H1 (cell line): ENCODE measurements around the gene SSR2. TPM values are rescaled to one million over a fixed set of nuclear protein-coding genes. Genes with fewer than 3 reads are reported as not detected.

Source experiments
- CTCF ChIA-PET: fragments of 300-600 bp; sonication (Branson Sonifier 250); formaldehyde crosslinking; loops from one replicate; lab custom pipeline; 2021; ENCODE audit not compliant: partially characterized antibody; lab: Charles Lee
- POLR2A ChIA-PET: fragments of 300-600 bp; sonication (Branson Sonifier 250); formaldehyde crosslinking; loops from one replicate; lab custom pipeline; 2021; ENCODE audit warnings: inconsistent platforms; ENCODE audit not compliant: partially characterized antibody; lab: Charles Lee
- DNase-seq, 2 experiments: peaks; one replicate each; pipeline versions ENCODE4 v3.0.0 to v3.0.0-alpha.2; 2010 to 2022; ENCODE audit warnings: low spot score in 2 of 2, low read depth in 1 of 2, mixed read lengths in 1 of 2
- FAIRE-seq: peaks from 2 replicates; lab custom pipeline; 2011; peaks lifted over from hg19 to GRCh38; lab: Jason Lieb, UNC
- H2AFZ ChIP-seq: 2 replicates; pipeline ENCODE4 v1.8.1; 2012; ENCODE audit warnings: low read length, inconsistent platforms
- H2AK5ac ChIP-seq: 2 replicates; pipeline ENCODE4 v1.6.1; 2013; ENCODE audit warnings: low read depth, low read length
- H2BK120ac ChIP-seq: replicated peaks from 2 replicates; pipeline ENCODE3; 2013; ENCODE audit warnings: low read depth, low read length, inconsistent platforms
- H2BK12ac ChIP-seq: 2 replicates; pipeline ENCODE4 v1.6.1; 2013; ENCODE audit warnings: low read depth, low read length
- H2BK15ac ChIP-seq: 2 replicates; pipeline ENCODE4 v1.6.1; 2013; ENCODE audit warnings: low read length
- H2BK20ac ChIP-seq: 2 replicates; pipeline ENCODE4 v1.6.1; 2013; ENCODE audit warnings: low read length
- H2BK5ac ChIP-seq: 2 replicates; pipeline ENCODE4 v1.6.1; 2013; ENCODE audit warnings: low read depth, low read length
- H3K14ac ChIP-seq: 2 replicates; pipeline ENCODE4 v1.6.1; 2013; ENCODE audit warnings: inconsistent platforms; ENCODE audit not compliant: insufficient read length
- H3K18ac ChIP-seq: 2 replicates; pipeline ENCODE4 v1.6.1; 2013; ENCODE audit warnings: low read length; ENCODE audit errors: extremely low read depth
- H3K23ac ChIP-seq: 2 replicates; pipeline ENCODE4 v1.6.1; 2013; ENCODE audit warnings: inconsistent platforms; ENCODE audit not compliant: insufficient read length
- H3K23me2 ChIP-seq: 2 replicates; pipeline ENCODE4 v1.6.1; 2013; ENCODE audit warnings: low read depth, low read length
- H3K27ac ChIP-seq: 2 replicates; pipeline ENCODE4 v1.6.1; 2011; ENCODE audit warnings: low read depth, low read length, inconsistent platforms
- H3K27me3 ChIP-seq, 4 experiments: replicated peaks in 1 of 4; 1 replicate in 1 of 4; 2 replicates in 3 of 4; pipeline versions ENCODE4 v1.6.1 to v1.8.1; 2011 to 2013; ENCODE audit warnings: low read length in 3 of 4, mild to moderate bottlenecking in 3 of 4, inconsistent platforms in 2 of 4, mixed read lengths in 2 of 4, moderate library complexity in 1 of 4; ENCODE audit not compliant: control insufficient read depth in 3 of 4, insufficient read depth in 3 of 4; ENCODE audit errors: extremely low read depth in 1 of 4
- H3K36me3 ChIP-seq, 4 experiments: 2 replicates each; pipeline versions ENCODE4 v1.6.1 to v1.8.1; 2011 to 2013; ENCODE audit warnings: mild to moderate bottlenecking in 4 of 4, low read length in 3 of 4, moderate library complexity in 2 of 4, control low read depth in 1 of 4, inconsistent platforms in 1 of 4; ENCODE audit not compliant: insufficient read depth in 4 of 4, control insufficient read depth in 2 of 4
- H3K4ac ChIP-seq: replicated peaks from 2 replicates; pipeline ENCODE3; 2013; ENCODE audit warnings: low read length, low read depth, mixed read lengths, inconsistent platforms; ENCODE audit not compliant: insufficient read length
- H3K4me1 ChIP-seq, 4 experiments: replicated peaks in 1 of 4; 1 replicate in 1 of 4; 2 replicates in 3 of 4; pipeline versions ENCODE4 v1.6.1 to v1.8.1; 2011 to 2013; ENCODE audit warnings: low read length in 3 of 4, inconsistent platforms in 2 of 4, mixed read lengths in 1 of 4; ENCODE audit not compliant: insufficient read depth in 4 of 4, control insufficient read depth in 3 of 4
- H3K4me2 ChIP-seq, 2 experiments: 2 replicates each; pipeline versions ENCODE4 v1.6.1 to v1.8.1; 2011 to 2013; ENCODE audit warnings: low read depth in 2 of 2, low read length in 2 of 2, control low read depth in 1 of 2, inconsistent platforms in 1 of 2, mild to moderate bottlenecking in 1 of 2; ENCODE audit not compliant: insufficient read depth in 1 of 2
- H3K4me3 ChIP-seq, 4 experiments: fragments of 200-600, 300-600 bp in 1 of 4; sonication (generic), shearing (Covaris generic), sonication (Bioruptor Twin) in 1 of 4; 2 replicates each; pipeline versions ENCODE4 v1.5.1 to v1.8.1; 2011 to 2016; ENCODE audit warnings: low read length in 4 of 4, low read depth in 3 of 4, control low read depth in 2 of 4, inconsistent platforms in 2 of 4, mild to moderate bottlenecking in 2 of 4, mixed read lengths in 1 of 4, moderate library complexity in 1 of 4; ENCODE audit not compliant: insufficient read depth in 2 of 4; ENCODE audit errors: extremely low read depth in 1 of 4
- H3K56ac ChIP-seq: replicated peaks from 2 replicates; pipeline ENCODE3; 2013; ENCODE audit warnings: low read depth, mild to moderate bottlenecking, mixed read lengths, low read length, inconsistent platforms; ENCODE audit not compliant: insufficient read length
- H3K79me1 ChIP-seq: 2 replicates; pipeline ENCODE4 v1.6.1; 2013; ENCODE audit warnings: low read depth, low read length, control low read depth
- H3K79me2 ChIP-seq, 2 experiments: 2 replicates each; pipeline versions ENCODE4 v1.6.1 to v1.8.1; 2012 to 2013; ENCODE audit warnings: low read length in 2 of 2, mild to moderate bottlenecking in 2 of 2, inconsistent platforms in 1 of 2; ENCODE audit not compliant: insufficient read depth in 2 of 2, control insufficient read depth in 1 of 2
- H3K9ac ChIP-seq, 4 experiments: replicated peaks in 1 of 4; 1 replicate in 1 of 4; 2 replicates in 3 of 4; pipeline versions ENCODE4 v1.6.1 to v1.8.1; 2011 to 2013; ENCODE audit warnings: low read depth in 3 of 4, low read length in 3 of 4, control low read depth in 2 of 4, mild to moderate bottlenecking in 2 of 4, moderate library complexity in 2 of 4, inconsistent platforms in 1 of 4; ENCODE audit errors: extremely low read depth in 1 of 4
- H3K9me3 ChIP-seq, 2 experiments: 2 replicates each; pipeline versions ENCODE4 v1.6.1 to v1.8.1; 2012 to 2013; ENCODE audit warnings: mild to moderate bottlenecking in 2 of 2, moderate library complexity in 2 of 2, control low read depth in 1 of 2, inconsistent platforms in 1 of 2, low read depth in 1 of 2, low read length in 1 of 2, mixed read lengths in 1 of 2; ENCODE audit not compliant: insufficient read depth in 2 of 2
- H4K20me1 ChIP-seq, 2 experiments: replicated peaks in 1 of 2; 2 replicates each; pipeline versions ENCODE3 to v1.8.1; 2011 to 2013; ENCODE audit warnings: inconsistent platforms in 2 of 2, low read length in 2 of 2, mild to moderate bottlenecking in 1 of 2; ENCODE audit not compliant: insufficient read depth in 2 of 2, control insufficient read depth in 1 of 2
- H4K5ac ChIP-seq: 2 replicates; pipeline ENCODE4 v1.6.1; 2013; ENCODE audit warnings: low read length, low read depth, mixed read lengths, inconsistent platforms; ENCODE audit not compliant: insufficient read length
- H4K8ac ChIP-seq: 2 replicates; pipeline ENCODE4 v1.8.0; 2013; ENCODE audit warnings: mild to moderate bottlenecking, moderate library complexity, low read length, inconsistent platforms; ENCODE audit not compliant: insufficient read depth; ENCODE audit errors: extremely low read depth
- H4K91ac ChIP-seq: replicated peaks from 2 replicates; pipeline ENCODE3; 2013; ENCODE audit warnings: low read length, mixed read lengths, inconsistent platforms; ENCODE audit not compliant: insufficient read length
- CEBPB ChIP-seq: IDR thresholded peaks from 2 replicates; pipeline ENCODE4 v1.6.1; 2012; ENCODE audit warnings: low read depth, low read length
- EGR1 ChIP-seq: IDR thresholded peaks from 2 replicates; pipeline ENCODE4 v1.6.1; 2011; ENCODE audit warnings: low read depth, low read length, borderline replicate concordance
- HDAC6 ChIP-seq: IDR thresholded peaks from one replicate; pipeline ENCODE4 v1.7.1; 2012; ENCODE audit warnings: low read depth, mild to moderate bottlenecking, inconsistent platforms, low read length, moderate library complexity
- PHF8 ChIP-seq: fragments of 200-600 bp; sonication (generic); conservative IDR thresholded peaks from 2 replicates; pipeline ENCODE4 v1.7.1; 2012; ENCODE audit warnings: low read depth, mild to moderate bottlenecking, inconsistent platforms, low read length, moderate library complexity
- RNF2 ChIP-seq: fragments of 200-900, 300-1000 bp; sonication (generic); IDR thresholded peaks from 2 replicates; pipeline ENCODE4 v1.7.1; 2016; ENCODE audit warnings: borderline replicate concordance, low read depth, mild to moderate bottlenecking, antibody characterized with exemption, low read length; ENCODE audit not compliant: poor library complexity, severe bottlenecking; ENCODE audit errors: missing control alignments
- SAP30 ChIP-seq: fragments of 300-600 bp; sonication (generic); IDR thresholded peaks from 2 replicates; pipeline ENCODE4 v1.7.1; 2012; ENCODE audit warnings: low read length, moderate library complexity, mild to moderate bottlenecking, inconsistent platforms; ENCODE audit not compliant: insufficient read depth, insufficient replicate concordance
- WGBS, 2 experiments: shearing (Covaris generic) in 1 of 2; methylation state at CpG; one replicate each; pipeline versions ENCODE4 v1.1.6 to v1.1.7; 2013 to 2015; ENCODE audit warnings: low lambda C conversion rate in 2 of 2, mixed read lengths in 2 of 2, inconsistent platforms in 1 of 2, low coverage in 1 of 2, missing lambda C conversion rate in 1 of 2; ENCODE audit not compliant: insufficient replicate concordance in 2 of 2, insufficient coverage in 1 of 2, insufficient read length in 1 of 2; ENCODE audit errors: extremely low coverage in 1 of 2, missing lambda C conversion rate in 1 of 2; 5-methylcytosine and 5-hydroxymethylcytosine counted together
- polyA plus RNA-seq, 7 experiments: library from polyadenylated mRNA; depleted of rRNA in 3 of 7; stranded (reverse) in 5 of 7; unstranded in 2 of 7; fragments of >200 nt in 5 of 7; fragments of 200-250 nt in 2 of 7; gene quantifications; 1 replicate in 5 of 7; 2 replicates in 1 of 7; 4 replicates in 1 of 7; pipeline versions ENCODE4 v1.2.1 to v1.2.3, GENCODE V29; 2011 to 2013; ENCODE audit warnings: missing spikeins in 2 of 7, mixed read lengths in 2 of 7
- total RNA-seq: library from RNA; stranded (reverse); fragmentation: NEBNext Ultra II Directional; extraction: Animal tissue kit (Norgen Biotek cat#: 25700); gene quantifications from 2 replicates; pipeline ENCODE4 v1.2.1, GENCODE V29; 2021

Gene SSR2
- total and polyA plus RNA-seq, 2 of the 8 experiments (the other 6 are each of a cell fraction or from before 2014, with no cell fraction given): 190 to 648 TPM

GRCh38 chr1:155984341-155984740 is 36.4 kb downstream of the SSR2 start:
- Histone ChIP-seq H3K14ac (no peak overlapping the region), H2AFZ (no peak overlapping the region), H4K8ac (no peak overlapping the region), H3K18ac (no peak overlapping the region), H4K20me1 (no peaks in the 10 kb centered on the region), H3K9ac (no peak overlapping the region; a peak in 2 of 7 replicates), H3K79me2 (no peaks in the 10 kb centered on the region), H4K91ac (peak overlapping the region; percentile 63), H2BK20ac (no peak overlapping the region), H3K4ac (no peak overlapping the region), H3K9me3 (no peaks in the 10 kb centered on the region), H3K4me1 (peaks cover 25 to 40% (median 27%) of the 10 kb centered on the region in 4 experiments), H3K79me1 (no peaks in the 10 kb centered on the region), H2AK5ac (no peak overlapping the region), H2BK15ac (no peak overlapping the region), H3K27me3 (no peaks in the 10 kb centered on the region), H3K23me2 (0 out of 2 replicates have a peak, but pooled peaks cover 1% of the 10 kb centered on the region), H4K5ac (no peak overlapping the region), H3K56ac (no peak overlapping the region), H3K27ac (peak overlapping the region; percentile 9; the same call in 1 of the 2 replicates), H2BK120ac (peak overlapping the region; percentile 57), H2BK5ac (0 out of 2 replicates have a peak overlapping the region, but pooled peaks have one; percentile 47), H3K36me3 (no peaks in the 10 kb centered on the region), H3K4me2 (peak overlapping the region; percentile 42 to 52), H3K4me3 (peak overlapping the region in 1 of 4 experiments; percentile 46; a peak in 4 of 8 replicates), H3K23ac (no peak overlapping the region), H2BK12ac (peak overlapping the region; percentile 76)
- FAIRE-seq (no peak), DNase-seq (peak in 1 of 2 experiments; percentile 79)
- ChIA-PET POLR2A (interaction anchor here (0.7 to 19.2 kb wide), 22 partner anchors 9 to 158 kb away, joined by 3 to 282 read pairs (median 5); partner anchors contain the start of genes ARHGEF2, MEX3A and RAB25), CTCF (interaction anchor here (0.6 to 6.2 kb wide), 28 partner anchors 8 to 900 kb away, joined by 3 to 58 read pairs (median 4); partner anchors contain the start of genes ARHGEF2, RAB25 and SSR2)
- WGBS, 2 experiments: 8% methylated on average over 7 of the region's 7 CpGs; no CpG with 5 or more reads in 1 of the 2 experiments
- TF ChIP-seq SAP30 (peak; percentile 93), HDAC6 (no peak), EGR1 (no peak), CEBPB (no peak), PHF8 (no peak), RNF2 (no peak)
